Left renal cortex interstitium (tissue), 4 donors: Measurements from ENCODE around the gene ABHD12B. TPM values are rescaled to one million over a fixed set of nuclear protein-coding genes. Genes with fewer than 3 reads are reported as not detected.

Experiments
- DNase-seq, 4 donors: peaks; one replicate each; pipeline ENCODE4 v3.0.0-alpha.2; 2013; ENCODE audit warnings: low read depth in 4 of 4, low spot score in 2 of 4, missing footprints in 1 of 4
- polyA plus RNA-seq, 4 donors: library from polyadenylated mRNA; unstranded; fragments of 120-200 nt; gene quantifications; one replicate each; pipeline ENCODE4 v1.2.1, GENCODE V29; 2013; ENCODE audit not compliant: insufficient read length in 4 of 4

The ABHD12B gene, protein sequence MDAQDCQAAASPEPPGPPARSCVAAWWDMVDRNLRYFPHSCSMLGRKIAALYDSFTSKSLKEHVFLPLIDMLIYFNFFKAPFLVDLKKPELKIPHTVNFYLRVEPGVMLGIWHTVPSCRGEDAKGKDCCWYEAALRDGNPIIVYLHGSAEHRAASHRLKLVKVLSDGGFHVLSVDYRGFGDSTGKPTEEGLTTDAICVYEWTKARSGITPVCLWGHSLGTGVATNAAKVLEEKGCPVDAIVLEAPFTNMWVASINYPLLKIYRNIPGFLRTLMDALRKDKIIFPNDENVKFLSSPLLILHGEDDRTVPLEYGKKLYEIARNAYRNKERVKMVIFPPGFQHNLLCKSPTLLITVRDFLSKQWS
- polyA plus RNA-seq = 1 to 10 TPM in 1 of 4 donors, under 1 TPM in 3; 0.35 to 1.2 (median 0.73) TPM

GRCh38 chr14:50871914-50872732 is at the start of gene ABHD12B:
ABHD12B (plus strand) TSS chr14:50872053; CDS start chr14:50872175, 122 bp downstream.
- DNase-seq = no peak

DNA sequence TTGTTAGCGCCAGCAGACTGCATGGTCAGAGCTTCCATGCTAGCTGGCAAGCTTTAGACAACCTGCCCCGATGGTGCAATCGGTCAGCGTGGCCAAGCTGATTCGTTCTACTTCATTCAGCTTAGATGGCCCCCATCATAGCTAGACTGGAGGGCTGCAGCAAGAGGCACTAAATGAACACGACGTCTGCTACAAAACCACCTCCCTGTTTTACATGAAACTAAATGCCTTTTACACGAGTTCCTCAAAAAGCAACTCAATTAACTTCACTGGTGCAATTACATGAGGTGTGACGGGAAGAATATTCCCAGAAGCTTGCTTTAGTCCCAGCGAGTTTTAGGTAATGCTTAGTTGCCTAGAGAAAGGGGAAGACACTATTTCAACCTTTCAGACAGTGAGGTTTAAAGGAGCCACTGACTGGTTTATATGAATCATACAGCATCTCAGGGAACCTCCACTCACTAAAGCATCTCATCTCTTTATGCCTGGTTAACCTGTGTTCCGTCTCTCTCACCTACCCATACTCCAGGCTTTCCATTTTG is 49.3 kb upstream of the ABHD12B start:
- no peak for DNase-seq

DNA sequence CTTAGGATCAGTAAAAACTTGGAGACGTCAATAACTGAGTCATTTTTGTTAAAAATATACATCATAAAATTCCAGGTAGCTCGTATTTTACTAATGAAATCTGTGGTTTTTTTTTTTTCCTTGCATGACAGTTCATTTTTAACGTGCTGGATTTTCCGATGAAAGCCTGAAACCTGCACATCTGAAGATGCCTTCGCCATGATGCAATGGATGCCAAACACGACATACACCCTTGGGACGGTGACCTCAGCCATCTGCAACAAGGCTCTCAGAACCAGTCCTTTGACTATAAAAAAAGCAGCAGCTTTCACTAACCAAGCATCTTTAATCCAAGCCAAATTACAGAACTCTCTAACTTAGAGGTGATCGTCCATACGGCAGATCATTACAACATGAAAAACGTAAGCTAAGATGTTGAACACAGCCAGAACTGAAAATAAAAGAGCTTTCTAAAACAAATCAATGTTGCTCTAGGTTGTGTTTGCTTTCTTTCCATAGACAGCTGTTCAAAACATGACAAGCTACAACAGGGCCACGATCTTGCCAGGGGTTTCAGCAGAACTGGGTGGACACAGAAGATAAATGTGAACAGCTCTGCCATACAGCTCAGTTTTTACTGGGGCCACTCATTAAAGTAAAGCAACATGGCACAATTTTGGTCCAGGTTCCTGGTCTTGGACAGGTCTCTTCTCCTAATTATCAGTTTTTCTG is 48.6 kb upstream of the ABHD12B start:
- DNase-seq = no peak

- no peak for DNase-seq
Observed at GRCh38 chr14:50823762-50824636, 47.9 kb upstream of the ABHD12B start.

- no peak for DNase-seq
Observed at GRCh38 chr14:50825307-50825706, 46.5 kb upstream of the ABHD12B start.

- no peak for DNase-seq
Observed at GRCh38 chr14:50826681-50827080, 45.2 kb upstream of the ABHD12B start.

GRCh38 chr14:50828721-50829488 is 42.9 kb upstream of the ABHD12B start:
- peak in 1 of 4 donors; percentile 17 for DNase-seq

- DNase-seq = peak in 1 of 4 donors; percentile 19
Observed at GRCh38 chr14:50829489-50830043, 42.3 kb upstream of the ABHD12B start.

DNA sequence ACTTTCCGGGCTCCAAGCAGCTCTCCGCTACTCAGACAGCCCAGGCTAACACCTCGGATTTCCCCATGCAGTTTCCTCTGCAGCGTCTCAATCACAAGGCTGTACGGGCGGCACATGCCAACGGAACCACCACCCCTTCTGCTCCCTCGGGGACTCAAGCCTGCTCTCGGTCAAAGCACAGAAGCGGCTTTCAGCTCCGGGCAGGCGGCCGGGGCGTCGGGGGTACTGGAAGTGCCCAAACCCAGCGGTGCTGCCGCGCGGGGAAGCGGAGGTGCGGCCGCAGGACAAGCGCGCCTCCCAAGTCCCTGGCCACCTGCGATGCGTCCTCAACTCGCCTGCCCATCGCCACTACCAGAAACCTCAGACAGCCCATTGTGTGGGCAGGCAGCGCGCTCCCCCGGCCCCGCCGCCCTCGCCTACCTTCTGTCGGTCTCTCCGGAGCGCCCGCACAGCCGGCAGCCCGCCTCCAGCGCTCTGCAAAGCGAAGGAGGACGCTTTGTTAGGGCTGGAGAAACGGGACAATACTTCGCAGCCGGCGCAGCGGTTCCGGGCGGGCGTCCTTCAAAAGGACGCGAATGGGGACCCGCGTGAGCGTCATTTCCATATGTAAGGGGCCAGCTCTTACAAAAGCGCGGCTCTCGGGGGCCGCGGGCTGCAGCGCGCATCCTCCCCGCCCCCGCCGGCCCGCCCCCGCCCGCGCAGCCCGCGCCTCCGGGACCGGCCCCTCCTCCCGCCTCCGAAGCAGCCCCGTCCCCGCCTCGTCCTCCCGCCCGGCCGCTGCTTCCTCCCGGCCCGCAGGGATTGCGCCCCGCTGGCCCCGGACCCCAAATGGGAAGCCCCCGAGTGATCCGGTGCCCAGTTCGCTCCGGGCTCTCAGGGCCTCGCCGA is 41.6 kb upstream of the ABHD12B start:
- DNase-seq = peak in 2 of 4 donors; percentile 29 to 42

DNA sequence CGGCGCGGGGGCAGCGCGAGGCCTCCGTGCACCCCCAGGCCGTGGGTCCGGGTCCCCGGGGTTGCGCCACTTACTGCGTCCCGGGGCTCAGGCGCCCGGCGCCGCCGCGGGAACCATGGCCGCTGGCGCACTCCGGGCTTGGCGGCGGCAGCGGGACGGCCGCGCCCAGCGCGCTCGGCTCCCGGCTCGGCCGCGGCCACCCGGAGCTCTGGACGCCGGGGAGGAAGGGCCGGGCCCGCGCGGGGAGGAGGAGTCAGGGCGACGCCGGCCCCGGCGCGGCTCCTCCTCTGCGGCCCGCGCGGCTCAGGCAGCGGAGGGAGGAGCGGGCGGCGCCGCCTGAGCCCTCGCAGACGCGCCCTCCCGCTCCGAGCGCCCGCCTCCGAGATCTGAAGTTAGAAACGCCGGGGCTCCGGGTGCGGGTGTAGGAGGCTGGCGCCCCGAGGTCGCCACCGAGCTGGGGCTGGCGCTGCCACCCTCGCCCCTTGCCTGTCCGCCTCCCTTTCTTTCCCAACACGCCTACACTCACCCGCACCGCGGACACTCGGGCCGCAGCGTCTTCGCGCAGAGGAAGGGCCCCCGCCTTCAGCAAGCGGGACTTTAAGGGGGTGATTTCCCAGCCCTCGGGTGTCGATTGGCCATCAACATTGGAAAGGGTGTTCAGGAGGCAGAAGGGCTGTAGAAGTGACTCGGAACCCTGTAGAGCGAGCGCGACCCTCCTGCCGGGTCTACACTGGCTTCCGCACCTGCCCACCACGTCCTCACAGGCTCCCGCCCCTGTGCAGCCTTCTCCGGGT is 40.7 kb upstream of the ABHD12B start, which contains the start of gene NIN:
NIN (minus strand) TSS at position 231 of the 794 bp plus-strand sequence. CDS start 9,106 bp downstream, outside the sequence.
- peak; percentile 11 to 73 (median 54) for DNase-seq

- peak in 1 of 4 donors; percentile 34 for DNase-seq
Observed at GRCh38 chr14:50831726-50832168, 40.1 kb upstream of the ABHD12B start.

- no peak for DNase-seq
Observed at GRCh38 chr14:50832935-50833630, 38.8 kb upstream of the ABHD12B start.

- DNase-seq = no peak
Observed at GRCh38 chr14:50834802-50835276, 37.0 kb upstream of the ABHD12B start.

DNA sequence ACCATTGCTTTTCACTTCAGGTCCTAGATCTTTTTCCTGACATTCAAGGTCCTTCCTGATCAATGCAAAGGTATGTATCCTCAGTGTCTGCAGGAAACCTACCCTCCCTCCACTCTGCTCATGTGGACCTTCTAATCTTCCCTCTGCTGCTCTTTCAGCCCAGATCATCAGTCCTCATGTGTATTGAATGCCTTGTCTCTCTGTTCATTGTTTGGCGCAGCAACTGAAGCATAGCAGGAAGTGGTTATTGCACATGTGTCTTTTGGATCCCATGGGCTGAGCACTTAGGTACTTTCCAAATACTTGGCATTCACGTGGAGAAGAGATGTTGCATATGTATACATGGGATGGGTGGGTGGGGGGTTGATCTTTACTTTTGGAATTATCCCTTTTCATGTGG is 36.6 kb upstream of the ABHD12B start:
- no peak for DNase-seq

DNA sequence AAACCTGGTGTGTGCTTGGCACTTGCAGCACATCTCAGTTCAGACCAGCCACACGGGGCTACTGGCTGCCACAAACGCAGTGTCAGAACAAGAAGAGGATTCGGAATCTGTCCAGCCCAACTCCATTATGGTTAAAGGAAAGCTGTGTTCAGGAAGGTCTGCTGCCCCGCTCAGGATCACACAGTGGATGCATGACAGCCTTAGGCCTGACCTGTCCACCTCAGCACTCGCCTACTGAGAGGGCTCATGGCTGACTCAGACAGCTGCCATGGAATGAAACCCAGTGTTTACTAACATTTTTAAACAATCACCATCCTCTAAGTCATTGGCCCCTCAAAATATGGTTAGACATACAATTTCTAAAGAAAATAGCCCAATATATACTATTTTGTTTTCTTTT is 35.3 kb upstream of the ABHD12B start:
- DNase-seq = no peak

- no peak for DNase-seq
Observed at GRCh38 chr14:50837271-50837670, 34.6 kb upstream of the ABHD12B start.
